ENCODE results near the gene KANSL1. TPM values are rescaled to one million over a fixed set of nuclear protein-coding genes. Genes with fewer than 3 reads are reported as not detected.

KANSL1 gene
- total RNA-seq, 2 donors from 2014 or later: 29.4 to 40.7 TPM

DNA sequence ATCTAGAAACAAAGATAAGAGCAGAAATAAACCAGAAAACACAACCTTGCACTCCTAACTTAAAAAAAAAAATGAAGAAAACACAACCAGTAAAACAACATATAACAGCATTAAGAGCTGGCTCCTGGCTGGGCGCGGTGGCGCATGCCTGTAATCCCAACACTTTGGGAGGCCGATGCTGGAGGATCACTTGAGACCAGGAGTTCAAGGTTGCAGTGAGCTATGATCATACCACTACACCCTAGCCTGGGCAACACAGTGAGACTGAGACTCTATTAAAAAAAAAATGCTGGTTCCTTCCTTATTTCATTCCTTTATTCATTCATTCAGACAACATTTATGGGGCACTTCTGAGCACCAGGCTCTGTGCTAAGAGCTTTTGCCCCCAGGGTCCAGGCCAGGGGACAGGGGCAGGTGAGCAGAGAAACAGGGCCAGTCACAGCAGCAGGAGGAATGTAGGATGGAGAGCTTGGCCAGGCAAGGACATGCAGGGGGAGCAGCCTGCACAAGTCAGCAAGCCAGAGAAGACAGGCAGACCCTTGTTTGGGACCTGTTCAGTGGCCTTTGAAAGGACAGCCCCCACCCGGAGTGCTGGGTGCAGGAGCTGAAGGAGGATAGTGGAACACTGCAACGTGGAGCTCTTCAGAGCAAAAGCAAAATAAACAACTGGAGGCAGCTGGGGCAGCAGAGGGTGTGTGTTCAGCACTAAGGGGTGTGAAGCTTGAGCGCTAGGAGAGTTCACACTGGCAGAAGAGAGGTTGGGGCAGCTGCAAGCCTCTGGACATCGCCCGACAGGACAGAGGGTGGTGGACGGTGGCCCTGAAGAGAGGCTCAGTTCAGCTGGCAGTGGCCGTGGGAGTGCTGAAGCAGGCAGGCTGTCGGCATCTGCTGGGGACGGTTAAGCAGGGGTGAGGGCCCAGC, 191.6 kb downstream of the KANSL1 start:
- DNase-seq (no peak), ATAC-seq (peak in 1 of 2 donors; percentile 8)
- intact Hi-C loops (cut with DNase I): loop anchor here (2.0 to 10.0 kb wide), 4 partner anchors 36 to 263 kb away; no protein-coding TSS in a partner anchor

DNA sequence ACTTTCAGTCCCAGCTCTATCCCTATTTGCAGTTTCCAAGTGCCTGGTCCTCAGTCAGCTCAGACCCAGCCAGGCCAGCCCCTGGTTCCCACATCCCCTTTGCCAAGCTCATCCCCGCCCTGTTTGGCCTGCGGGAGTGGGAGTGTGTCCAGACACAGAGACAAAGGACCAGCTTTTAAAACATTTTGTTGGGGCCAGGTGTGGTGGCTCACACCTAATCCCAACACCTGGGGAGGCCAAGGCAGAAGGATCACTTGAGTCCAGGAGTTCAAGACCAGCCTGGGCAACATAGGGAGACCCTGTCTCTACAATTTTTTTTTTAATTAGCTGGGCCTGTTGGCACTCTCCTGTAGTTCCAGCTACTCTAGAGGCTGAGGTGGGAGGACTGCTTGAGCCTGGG, 192.5 kb downstream of the KANSL1 start:
- no peak for ATAC-seq
- DNase-seq: no peak
- intact Hi-C loops (cut with DNase I): loop anchor here (5.0 to 10.0 kb wide), 3 partner anchors 37 to 264 kb away; no protein-coding TSS in a partner anchor

DNA sequence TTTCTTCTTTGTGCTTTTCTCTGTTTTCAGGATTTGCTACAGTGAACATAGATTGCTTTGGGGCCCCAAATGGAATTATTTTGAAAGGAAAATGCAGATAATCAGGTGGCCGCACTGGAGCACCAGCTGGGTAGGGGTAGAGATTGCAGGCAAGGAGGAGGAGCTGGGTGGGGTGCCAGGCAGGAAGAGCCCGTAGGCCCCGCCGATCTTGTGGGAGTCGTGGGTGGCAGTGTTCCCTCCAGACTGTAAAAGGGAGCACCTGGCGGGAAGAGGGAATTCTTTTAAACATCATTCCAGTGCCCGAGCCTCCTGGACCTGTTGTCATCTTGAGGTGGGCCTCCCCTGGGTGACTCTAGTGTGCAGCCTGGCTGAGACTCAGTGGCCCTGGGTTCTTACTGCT, 192.9 kb downstream of the KANSL1 start:
- no peak for DNase-seq
- no peak for ATAC-seq
- intact Hi-C loops (cut with DNase I): loop anchor here (5.0 to 10.0 kb wide), 3 partner anchors 37 to 265 kb away; no protein-coding TSS in a partner anchor

DNA sequence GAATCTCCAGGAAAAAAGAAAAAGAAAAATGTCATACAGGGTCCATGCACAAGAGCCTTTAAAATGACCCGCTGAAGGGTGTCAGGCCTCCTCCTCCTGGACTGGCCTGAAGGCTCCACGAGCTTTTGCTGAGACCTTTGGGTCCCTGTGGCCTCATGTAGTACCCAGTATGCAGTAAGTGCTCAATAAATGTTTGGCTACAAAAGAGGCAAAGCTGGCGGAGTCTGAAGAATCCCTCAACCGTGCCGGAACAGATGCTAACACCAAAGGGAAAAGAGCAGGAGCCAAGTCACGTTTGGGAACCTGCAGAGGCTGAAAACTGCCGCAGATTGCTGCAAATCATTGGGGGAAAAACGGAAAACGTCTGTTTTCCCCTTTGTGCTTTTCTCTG, 193.3 kb downstream of the KANSL1 start:
- intact Hi-C loops (cut with DNase I): loop anchor here (5.0 to 10.0 kb wide), 3 partner anchors 37 to 265 kb away; no protein-coding TSS in a partner anchor
- ATAC-seq: no peak
- no peak for DNase-seq

DNA sequence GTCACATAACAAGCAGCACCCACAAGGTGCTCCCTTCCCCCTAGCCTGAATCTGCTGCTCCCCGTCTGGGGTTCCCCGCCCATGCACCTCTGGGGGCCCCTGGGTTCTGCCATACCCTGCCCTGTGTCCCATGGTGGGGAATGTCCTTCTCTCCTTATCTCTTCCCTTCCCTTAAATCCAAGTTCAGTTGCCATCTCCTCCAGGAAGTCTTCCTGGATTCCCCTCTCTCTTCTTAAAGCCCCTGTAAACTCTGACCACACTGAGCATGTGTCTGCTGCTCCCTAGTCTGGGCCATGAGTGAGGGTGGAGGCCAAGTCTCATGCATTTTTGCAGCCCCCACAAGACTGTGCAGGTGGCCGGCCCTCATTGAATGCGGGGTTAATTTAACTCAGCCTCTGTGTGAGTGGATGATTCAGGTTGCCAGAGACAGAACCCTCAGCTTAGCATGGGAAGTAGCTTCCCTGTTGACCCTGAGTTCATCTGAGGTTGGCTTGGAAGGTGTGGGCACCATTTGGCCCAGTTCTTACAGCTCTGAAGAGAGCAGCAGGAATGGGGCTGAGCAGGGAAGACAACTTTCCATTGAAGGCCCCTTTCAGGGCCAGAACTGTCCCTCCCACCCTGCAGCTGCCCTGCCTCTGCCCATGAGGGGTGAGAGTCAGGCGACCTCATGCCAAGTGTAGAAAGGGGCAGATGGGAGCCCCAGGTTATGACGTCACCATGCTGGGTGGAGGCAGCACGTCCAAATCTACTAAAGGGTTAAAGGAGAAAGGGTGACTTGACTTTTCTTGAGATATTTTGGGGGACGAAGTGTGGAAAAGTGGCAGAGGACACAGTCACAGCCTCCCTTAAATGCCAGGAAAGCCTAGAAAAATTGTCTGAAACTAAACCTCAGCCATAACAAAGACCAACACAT, 194.0 kb downstream of the KANSL1 start, which contains the start of gene STH:
TSS of gene STH (plus strand) at position 264 of the 913 bp plus-strand sequence. CDS start at position 294, 30 bp downstream.
- intact Hi-C loops (cut with DNase I): no loop called here
- peak in 1 of 2 donors; percentile 58 for ATAC-seq
- DNase-seq: no peak

DNA sequence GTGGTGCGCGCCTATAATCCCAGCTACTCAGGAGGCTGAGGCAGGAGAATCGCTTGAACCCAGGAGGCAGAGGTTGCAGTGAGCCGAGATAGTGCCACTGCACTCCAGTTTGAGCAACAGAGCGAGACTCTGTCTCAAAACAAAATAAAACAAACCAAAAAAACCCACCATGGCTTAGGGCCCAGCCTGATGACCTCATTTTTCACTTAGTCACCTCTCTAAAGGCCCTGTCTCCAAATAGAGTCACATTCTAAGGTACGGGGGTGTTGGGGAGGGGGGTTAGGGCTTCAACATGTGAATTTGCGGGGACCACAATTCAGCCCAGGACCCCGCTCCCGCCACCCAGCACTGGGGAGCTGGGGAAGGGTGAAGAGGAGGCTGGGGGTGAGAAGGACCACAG, 195.6 kb downstream of the KANSL1 start:
- intact Hi-C loops (cut with DNase I): no loop called here
- ATAC-seq: no peak
- DNase-seq: no peak

DNA sequence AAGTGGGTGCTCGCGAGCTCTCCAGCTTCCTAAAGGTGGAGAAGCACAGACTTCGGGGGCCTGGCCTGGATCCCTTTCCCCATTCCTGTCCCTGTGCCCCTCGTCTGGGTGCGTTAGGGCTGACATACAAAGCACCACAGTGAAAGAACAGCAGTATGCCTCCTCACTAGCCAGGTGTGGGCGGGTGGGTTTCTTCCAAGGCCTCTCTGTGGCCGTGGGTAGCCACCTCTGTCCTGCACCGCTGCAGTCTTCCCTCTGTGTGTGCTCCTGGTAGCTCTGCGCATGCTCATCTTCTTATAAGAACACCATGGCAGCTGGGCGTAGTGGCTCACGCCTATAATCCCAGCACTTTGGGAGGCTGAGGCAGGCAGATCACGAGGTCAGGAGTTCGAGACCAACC, 196.1 kb downstream of the KANSL1 start:
- ATAC-seq: no peak
- intact Hi-C loops (cut with DNase I): no loop called here
- no peak for DNase-seq

DNA sequence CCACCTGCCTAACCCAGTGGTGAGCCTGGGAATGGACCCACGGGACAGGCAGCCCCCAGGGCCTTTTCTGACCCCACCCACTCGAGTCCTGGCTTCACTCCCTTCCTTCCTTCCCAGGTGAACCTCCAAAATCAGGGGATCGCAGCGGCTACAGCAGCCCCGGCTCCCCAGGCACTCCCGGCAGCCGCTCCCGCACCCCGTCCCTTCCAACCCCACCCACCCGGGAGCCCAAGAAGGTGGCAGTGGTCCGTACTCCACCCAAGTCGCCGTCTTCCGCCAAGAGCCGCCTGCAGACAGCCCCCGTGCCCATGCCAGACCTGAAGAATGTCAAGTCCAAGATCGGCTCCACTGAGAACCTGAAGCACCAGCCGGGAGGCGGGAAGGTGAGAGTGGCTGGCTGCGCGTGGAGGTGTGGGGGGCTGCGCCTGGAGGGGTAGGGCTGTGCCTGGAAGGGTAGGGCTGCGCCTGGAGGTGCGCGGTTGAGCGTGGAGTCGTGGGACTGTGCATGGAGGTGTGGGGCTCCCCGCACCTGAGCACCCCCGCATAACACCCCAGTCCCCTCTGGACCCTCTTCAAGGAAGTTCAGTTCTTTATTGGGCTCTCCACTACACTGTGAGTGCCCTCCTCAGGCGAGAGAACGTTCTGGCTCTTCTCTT, 196.8 kb downstream of the KANSL1 start:
- no peak for ATAC-seq
- intact Hi-C loops (cut with DNase I): no loop called here

DNA sequence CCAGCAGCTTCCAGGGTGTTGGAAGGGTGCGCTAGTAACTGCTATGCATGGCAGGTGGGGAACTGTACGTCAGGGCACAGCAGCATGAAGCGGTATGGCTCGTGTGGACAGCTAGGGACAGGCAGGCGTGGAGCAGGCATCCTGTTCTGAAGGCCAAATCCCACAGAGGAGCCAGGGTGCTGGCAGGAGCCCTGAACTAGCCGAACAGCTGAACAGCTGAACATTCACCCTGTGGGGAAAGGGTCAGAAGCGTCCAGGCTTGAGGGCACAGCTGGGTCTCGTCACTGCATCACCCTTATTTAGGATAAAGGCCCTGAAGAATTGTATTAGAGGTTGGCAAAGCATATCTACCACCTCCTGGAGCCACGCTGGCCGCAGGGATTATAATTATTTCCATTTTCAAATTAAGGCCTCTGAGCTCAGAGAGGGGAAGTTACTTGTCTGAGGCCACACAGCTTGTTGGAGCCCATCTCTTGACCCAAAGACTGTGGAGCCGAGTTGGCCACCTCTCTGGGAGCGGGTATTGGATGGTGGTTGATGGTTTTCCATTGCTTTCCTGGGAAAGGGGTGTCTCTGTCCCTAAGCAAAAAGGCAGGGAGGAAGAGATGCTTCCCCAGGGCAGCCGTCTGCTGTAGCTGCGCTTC, 197.5 kb downstream of the KANSL1 start:
- ATAC-seq: peak in 1 of 2 donors; percentile 72
- intact Hi-C loops (cut with DNase I): no loop called here
- DNase-seq: no peak

More for the DNA sequence above, 196.8 kb downstream of the KANSL1 start:
- no peak for DNase-seq

DNA sequence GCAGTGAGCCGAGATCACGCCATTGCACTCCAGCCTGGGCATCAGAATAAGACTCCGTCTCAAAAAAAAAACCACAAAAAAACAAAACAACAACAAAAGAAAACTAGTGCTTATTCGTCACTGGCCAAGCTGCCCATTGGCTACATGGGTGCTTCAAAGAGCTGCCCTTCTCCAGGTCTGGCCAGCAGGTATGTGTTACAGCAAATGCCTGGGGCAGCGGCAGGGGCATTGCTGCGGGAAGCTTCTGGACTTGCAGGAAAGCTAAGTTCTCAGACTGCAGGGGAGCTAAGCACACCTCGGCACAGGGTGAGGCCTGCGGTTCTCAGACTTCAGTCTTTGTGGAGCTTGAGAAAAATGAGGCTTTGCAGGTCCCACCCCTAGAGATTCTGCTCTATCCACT, 198.2 kb downstream of the KANSL1 start:
- intact Hi-C loops (cut with DNase I): no loop called here
- no peak for ATAC-seq
- DNase-seq: no peak

DNA sequence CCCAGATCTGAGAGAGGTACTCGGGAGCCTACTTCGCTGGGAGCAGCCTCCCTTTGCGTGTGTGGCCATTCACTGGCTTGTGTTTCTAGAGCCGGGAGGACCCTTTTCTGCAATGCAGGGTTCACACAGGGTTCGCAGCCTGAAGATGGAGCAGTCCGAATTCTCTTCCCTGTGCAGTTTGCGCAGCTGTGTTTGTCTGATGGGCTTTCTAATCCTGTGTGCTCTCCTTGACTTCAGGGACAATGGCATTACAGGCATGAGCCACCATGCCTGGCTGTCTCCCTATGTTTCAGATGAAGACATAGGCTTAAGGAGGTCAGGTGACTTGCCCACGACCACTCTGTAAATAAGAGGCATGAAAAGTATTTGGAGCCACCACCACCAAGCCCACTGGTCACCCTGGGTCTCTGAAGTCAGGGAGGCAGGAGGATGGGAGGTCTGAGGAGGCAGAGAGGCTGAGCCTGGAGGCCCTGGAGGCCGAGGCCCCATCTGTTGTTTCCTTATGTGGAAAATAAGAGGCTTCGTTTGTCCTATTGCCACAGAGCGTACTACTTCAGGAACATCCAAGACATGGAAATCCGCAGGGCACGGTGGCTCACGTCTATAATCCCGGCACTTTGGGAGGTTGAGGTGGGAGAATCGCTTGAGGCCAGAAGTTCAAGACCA, 199.1 kb downstream of the KANSL1 start:
- ATAC-seq (no peak), DNase-seq (no peak)
- intact Hi-C loops (cut with DNase I): no loop called here

DNA sequence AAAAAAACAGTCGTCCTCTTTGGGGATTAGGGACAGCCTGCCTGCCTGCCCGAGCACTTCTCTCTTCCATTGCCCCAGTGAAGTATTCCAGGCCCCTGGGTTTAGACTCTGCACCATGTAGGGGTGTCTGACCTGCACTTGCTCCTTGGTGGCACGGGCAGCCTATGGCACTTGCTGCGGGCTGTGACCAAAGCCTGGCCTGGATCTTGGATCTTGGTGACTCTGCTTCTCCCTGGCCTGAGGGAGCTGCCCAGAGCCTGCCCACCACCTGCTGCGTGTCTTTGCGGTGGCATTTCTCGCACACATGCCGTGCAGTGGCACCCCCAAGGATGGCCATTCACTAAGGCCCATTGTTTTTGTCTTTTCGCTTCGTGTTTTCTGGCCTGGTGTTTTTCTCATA, 200.3 kb downstream of the KANSL1 start:
- intact Hi-C loops (cut with DNase I): no loop called here
- DNase-seq (no peak), ATAC-seq (no peak)

DNA sequence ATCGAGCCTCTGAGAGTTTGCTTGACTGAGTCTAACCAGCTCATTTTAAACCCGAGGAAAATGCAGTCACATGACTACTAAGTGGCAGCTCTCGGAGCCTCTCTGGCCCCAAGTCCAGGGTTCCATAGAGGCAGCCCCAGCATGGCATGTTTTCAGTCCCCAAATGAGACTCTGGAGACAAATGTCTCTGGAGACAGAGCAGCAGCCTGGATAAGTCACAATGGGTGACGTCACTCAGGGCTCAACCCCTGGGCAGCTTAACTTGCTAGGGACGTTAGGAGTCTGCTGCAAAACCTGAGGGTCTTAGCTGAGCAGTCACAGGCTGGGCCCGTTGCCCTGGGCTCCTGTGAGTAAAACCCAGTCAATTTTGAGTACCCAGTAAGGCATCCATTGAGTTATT, 201.1 kb downstream of the KANSL1 start:
- DNase-seq: no peak
- no peak for ATAC-seq
- intact Hi-C loops (cut with DNase I): no loop called here

DNA sequence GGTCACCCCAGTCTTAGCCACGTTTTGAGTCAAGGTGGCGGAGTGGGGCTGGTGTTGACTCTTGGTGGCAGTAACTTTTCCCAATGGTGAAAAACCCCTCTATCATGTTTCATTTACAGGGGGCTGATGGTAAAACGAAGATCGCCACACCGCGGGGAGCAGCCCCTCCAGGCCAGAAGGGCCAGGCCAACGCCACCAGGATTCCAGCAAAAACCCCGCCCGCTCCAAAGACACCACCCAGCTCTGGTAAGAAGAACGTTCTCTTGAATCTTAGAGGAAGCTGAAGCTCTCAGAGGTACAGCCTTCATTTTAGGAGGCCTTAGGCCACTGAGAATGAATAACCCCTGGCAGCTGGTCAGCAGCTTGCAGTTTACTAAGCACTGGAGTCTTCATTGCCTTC, 201.9 kb downstream of the KANSL1 start:
- DNase-seq (no peak), ATAC-seq (no peak)
- intact Hi-C loops (cut with DNase I): no loop called here

DNA sequence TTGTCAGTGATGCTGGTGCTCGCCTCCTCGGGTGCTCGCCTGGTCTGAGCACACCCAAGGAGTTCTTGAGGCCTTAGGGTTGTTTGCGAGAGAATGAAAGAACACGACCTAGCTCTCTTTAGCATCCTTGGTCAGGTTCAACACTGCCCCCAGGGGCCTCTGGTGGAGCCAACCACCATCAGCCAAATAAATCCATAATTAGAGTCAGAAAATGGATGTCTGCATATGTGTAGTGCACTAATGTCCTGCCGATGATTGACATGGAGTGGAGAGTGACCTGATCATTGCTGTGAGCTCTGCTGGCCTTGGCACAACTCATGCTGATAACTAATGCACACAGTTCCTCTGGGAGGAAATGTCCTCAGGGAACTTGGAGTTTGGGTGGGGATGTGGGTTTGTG, 202.3 kb downstream of the KANSL1 start:
- DNase-seq (no peak), ATAC-seq (no peak)
- intact Hi-C loops (cut with DNase I): no loop called here

DNA sequence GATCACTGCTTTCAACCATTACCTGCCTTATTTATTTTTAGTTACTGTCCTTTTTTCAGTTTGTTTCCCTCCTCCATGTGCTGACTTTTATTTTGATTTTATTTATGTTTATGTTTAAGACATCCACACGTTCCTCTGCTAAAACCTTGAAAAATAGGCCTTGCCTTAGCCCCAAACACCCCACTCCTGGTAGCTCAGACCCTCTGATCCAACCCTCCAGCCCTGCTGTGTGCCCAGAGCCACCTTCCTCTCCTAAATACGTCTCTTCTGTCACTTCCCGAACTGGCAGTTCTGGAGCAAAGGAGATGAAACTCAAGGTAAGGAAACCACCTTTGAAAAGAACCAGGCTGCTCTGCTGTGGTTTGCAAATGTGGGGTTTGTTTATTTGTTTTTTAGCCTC, 203.5 kb downstream of the KANSL1 start:
- ATAC-seq: no peak
- intact Hi-C loops (cut with DNase I): no loop called here
- no peak for DNase-seq

DNA sequence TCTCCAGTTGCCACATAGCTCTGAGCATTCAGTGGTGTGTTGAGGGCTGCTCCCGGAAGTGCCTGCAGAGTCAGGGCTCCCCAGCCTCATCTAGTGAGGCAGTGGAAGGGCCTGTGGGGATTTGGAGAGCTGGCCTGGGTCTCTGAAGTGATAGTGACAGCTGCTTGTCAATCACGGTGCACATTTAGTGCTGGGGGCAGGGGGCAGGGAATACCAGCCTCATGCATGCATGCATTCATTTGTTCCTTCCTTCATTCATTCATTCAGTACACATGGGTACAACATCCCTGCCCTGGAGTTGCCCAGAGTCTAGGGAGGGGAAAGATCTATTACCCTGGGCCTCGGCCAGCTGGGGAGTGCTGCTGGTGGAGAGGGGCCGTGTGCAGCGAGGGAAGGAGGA, 205.5 kb downstream of the KANSL1 start:
- ATAC-seq: no peak
- intact Hi-C loops (cut with DNase I): no loop called here
- no peak for DNase-seq

DNA sequence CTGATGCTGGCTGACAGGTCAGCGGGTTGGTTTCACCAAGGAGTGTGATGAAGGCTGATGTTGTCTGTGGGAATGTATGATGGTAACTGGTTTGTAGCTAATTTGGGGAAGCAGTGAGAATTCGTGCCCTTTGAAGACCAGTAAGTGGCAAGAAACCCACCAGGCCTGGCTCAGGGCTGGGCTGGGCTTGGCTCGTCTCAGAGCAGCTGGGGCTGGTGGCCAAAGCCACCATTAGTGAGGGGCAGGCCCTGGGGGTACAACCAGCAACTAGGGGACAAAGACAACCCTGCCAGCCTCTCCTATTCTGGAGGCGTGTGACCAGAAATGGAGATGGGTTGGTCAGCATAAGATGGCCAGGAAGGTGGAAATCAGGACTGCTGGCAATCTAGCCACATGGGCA, 207.2 kb downstream of the KANSL1 start:
- ATAC-seq (no peak), DNase-seq (no peak)
- intact Hi-C loops (cut with DNase I): no loop called here
